DND-41 (cell line): ENCODE results near the gene KIF26A.

ENCODE experiments used
- ATAC-seq: fragments of 200-7000 bp; cut with Tn5 transposase; 3 replicates; pipeline ENCODE4 v1.9.1; 2021; ENCODE audit warnings: low read depth; ENCODE audit not compliant: insufficient read depth
- DNase-seq: peaks from one replicate; pipeline ENCODE4 v3.0.0-alpha.2; 2020
- H2AFZ ChIP-seq: 2 replicates; pipeline ENCODE4 v1.6.0; 2012; ENCODE audit warnings: low read depth, low read length
- H3K27ac ChIP-seq: 2 replicates; pipeline ENCODE4 v1.5.1; 2012; ENCODE audit warnings: low read length, inconsistent platforms
- H3K27me3 ChIP-seq: fragments of 200-600 bp; sonication (generic); 2 replicates; pipeline ENCODE4 v1.6.0; 2012; ENCODE audit warnings: low read length, mild to moderate bottlenecking, inconsistent platforms; ENCODE audit not compliant: insufficient read depth, poor library complexity
- H3K36me3 ChIP-seq: 2 replicates; pipeline ENCODE4 v1.5.1; 2012; ENCODE audit warnings: low read length, inconsistent platforms; ENCODE audit not compliant: insufficient read depth
- H3K4me1 ChIP-seq: 2 replicates; pipeline ENCODE4 v1.5.1; 2012; ENCODE audit warnings: mild to moderate bottlenecking, low read length; ENCODE audit not compliant: insufficient read depth
- H3K4me2 ChIP-seq: 2 replicates; pipeline ENCODE4 v1.6.0; 2012; ENCODE audit warnings: mild to moderate bottlenecking, moderate library complexity, low read length, inconsistent platforms; ENCODE audit not compliant: insufficient read depth
- H3K4me3 ChIP-seq, 2 experiments: fragments of 200-600 bp in 1 of 2; shearing (Covaris generic) in 1 of 2; 2 replicates each; pipeline ENCODE4 v1.5.1; 2012 to 2016; ENCODE audit warnings: inconsistent platforms in 2 of 2, low read length in 2 of 2, mild to moderate bottlenecking in 2 of 2, low read depth in 1 of 2, moderate library complexity in 1 of 2
- H3K79me2 ChIP-seq: 2 replicates; pipeline ENCODE4 v1.6.0; 2012; ENCODE audit warnings: low read length, inconsistent platforms; ENCODE audit not compliant: insufficient read depth
- H3K9ac ChIP-seq: 2 replicates; pipeline ENCODE4 v1.6.0; 2012; ENCODE audit warnings: low read depth, mild to moderate bottlenecking, inconsistent platforms, low read length, moderate library complexity
- H3K9me3 ChIP-seq: 2 replicates; pipeline ENCODE4 v1.5.1; 2012; ENCODE audit warnings: low read length, moderate library complexity, mild to moderate bottlenecking, inconsistent platforms; ENCODE audit not compliant: insufficient read depth, severe bottlenecking
- H4K20me1 ChIP-seq: 2 replicates; pipeline ENCODE4 v1.6.0; 2012; ENCODE audit warnings: low read length; ENCODE audit not compliant: insufficient read depth
- CTCF ChIP-seq: IDR thresholded peaks from 2 replicates; pipeline ENCODE4 v1.5.1; 2012; ENCODE audit warnings: borderline replicate concordance, low read length, moderate library complexity, mild to moderate bottlenecking; ENCODE audit not compliant: poor library complexity, severe bottlenecking; ENCODE audit errors: extremely low read depth
- EZH2 ChIP-seq: IDR thresholded peaks from 3 replicates; pipeline ENCODE4 v1.6.1; 2012; ENCODE audit warnings: borderline replicate concordance, low read depth, mild to moderate bottlenecking, moderate library complexity, low read length, inconsistent platforms; ENCODE audit not compliant: severe bottlenecking

KIF26A gene

GRCh38 chr14:104137297-104138097, 890 bp upstream of the KIF26A start:
- H3K4me3 ChIP-seq, result no peak overlapping the region
- no peak overlapping the region for H3K4me2 ChIP-seq
- no peak overlapping the region for H2AFZ ChIP-seq
- H3K9me3 ChIP-seq, result peaks cover 10% of the 10 kb centered on the region
- H3K27me3 ChIP-seq, result no peaks in the 10 kb centered on the region
- TF ChIP-seq EZH2 (no peak), CTCF (no peak)
- H3K36me3 ChIP-seq, result no peaks in the 10 kb centered on the region
- no peaks in the 10 kb centered on the region for H3K4me1 ChIP-seq
- H3K79me2 ChIP-seq, result no peaks in the 10 kb centered on the region
- ATAC-seq (no peak), DNase-seq (no peak)
- no peak overlapping the region for H3K27ac ChIP-seq
- H3K9ac ChIP-seq, result no peak overlapping the region
- H4K20me1 ChIP-seq, result no peaks in the 10 kb centered on the region

- Histone ChIP-seq H3K27me3 (no peaks in the 10 kb centered on the region), H3K4me1 (no peaks in the 10 kb centered on the region), H3K36me3 (no peaks in the 10 kb centered on the region), H3K9ac (no peak overlapping the region), H2AFZ (no peak overlapping the region), H3K9me3 (peaks cover 10% of the 10 kb centered on the region), H3K79me2 (no peaks in the 10 kb centered on the region), H4K20me1 (no peaks in the 10 kb centered on the region), H3K4me3 (no peak overlapping the region), H3K27ac (no peak overlapping the region), H3K4me2 (no peak overlapping the region)
- TF ChIP-seq EZH2 (no peak), CTCF (no peak)
- no peak for DNase-seq
- no peak for ATAC-seq
Observed at GRCh38 chr14:104138718-104139459, 502 bp downstream of the KIF26A start.

GRCh38 chr14:104139460-104140212, 1.2 kb downstream of the KIF26A start:
- Histone ChIP-seq H3K27me3 (no peaks in the 10 kb centered on the region), H4K20me1 (no peaks in the 10 kb centered on the region), H3K36me3 (no peaks in the 10 kb centered on the region), H3K79me2 (no peaks in the 10 kb centered on the region), H3K4me3 (no peak overlapping the region), H2AFZ (no peak overlapping the region), H3K27ac (no peak overlapping the region), H3K9me3 (peaks cover 10% of the 10 kb centered on the region), H3K4me2 (no peak overlapping the region), H3K4me1 (no peaks in the 10 kb centered on the region), H3K9ac (no peak overlapping the region)
- no peak for DNase-seq
- ATAC-seq, result no peak
- no peak for TF ChIP-seq CTCF
- TF ChIP-seq EZH2, result no peak
